ENCODE results near the gene NFIC.

DNA sequence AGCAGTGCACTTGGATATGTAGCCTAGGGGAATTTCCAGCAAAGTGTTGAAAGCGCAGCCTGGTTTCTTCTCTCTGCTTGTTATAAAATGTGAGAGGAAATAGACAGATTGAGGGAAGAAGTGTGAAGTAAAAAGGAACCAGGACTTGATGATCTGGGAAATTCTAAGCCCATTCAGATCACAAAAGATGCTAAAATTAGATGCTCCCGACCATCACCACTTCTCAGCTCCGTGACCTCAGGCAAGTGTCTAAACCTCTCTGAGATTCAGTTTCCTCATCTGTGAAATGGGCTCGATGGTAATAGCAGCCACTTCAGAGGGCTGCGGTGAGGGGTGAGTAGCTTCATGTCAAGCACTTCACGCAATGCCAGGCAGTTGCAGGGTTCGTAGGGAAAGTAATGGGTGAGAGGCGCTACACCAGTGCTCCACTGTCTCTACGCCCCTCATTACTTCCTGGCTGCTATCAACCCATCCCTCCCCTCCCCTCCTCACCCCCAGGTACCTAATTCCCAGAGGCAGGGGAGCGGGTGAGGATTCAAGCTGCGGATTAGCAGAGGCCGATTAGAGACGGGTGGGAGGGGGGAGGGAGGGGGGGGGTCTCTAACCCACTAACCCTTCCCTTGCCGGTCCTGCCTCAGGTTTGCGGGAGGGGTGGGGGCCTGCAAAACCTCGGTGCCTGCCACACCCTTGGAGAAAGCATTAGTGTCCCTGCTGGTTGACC lies 9.0 kb upstream of the NFIC start:
- no peak for TF ChIP-seq RAD21 (IDR thresholded peaks at IDR 0.05; ENCODE audit: low read depth)
- TF ChIP-seq EGR1 (IDR thresholded peaks at IDR 0.05), result no peak
- TF ChIP-seq, protein P1, sequence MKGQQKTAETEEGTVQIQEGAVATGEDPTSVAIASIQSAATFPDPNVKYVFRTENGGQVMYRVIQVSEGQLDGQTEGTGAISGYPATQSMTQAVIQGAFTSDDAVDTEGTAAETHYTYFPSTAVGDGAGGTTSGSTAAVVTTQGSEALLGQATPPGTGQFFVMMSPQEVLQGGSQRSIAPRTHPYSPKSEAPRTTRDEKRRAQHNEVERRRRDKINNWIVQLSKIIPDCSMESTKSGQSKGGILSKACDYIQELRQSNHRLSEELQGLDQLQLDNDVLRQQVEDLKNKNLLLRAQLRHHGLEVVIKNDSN (IDR thresholded peaks at IDR 0.05), result no peak
- no peak for TF ChIP-seq FOXM1 (IDR thresholded peaks at IDR 0.05; ENCODE audit: borderline replicate concordance, low read depth)
- TF ChIP-seq, protein P2, sequence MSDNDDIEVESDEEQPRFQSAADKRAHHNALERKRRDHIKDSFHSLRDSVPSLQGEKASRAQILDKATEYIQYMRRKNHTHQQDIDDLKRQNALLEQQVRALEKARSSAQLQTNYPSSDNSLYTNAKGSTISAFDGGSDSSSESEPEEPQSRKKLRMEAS (IDR thresholded peaks at IDR 0.05), result no peak
- TF ChIP-seq YY1 (IDR thresholded peaks at IDR 0.05; ENCODE audit: low read depth), result no peak
- TF ChIP-seq TEAD4 (IDR thresholded peaks at IDR 0.05), result no peak
- no peak for TF ChIP-seq TAF1 (IDR thresholded peaks at IDR 0.05; ENCODE audit: low read depth)
- TF ChIP-seq TCF12 (IDR thresholded peaks at IDR 0.05; ENCODE audit: low read depth), result no peak
- no peak for TF ChIP-seq EP300 (IDR thresholded peaks at IDR 0.05; ENCODE audit: borderline replicate concordance)
- TF ChIP-seq NFIC (IDR thresholded peaks at IDR 0.05), result no peak
- no peak for TF ChIP-seq CEBPB (IDR thresholded peaks at IDR 0.05)
- TF ChIP-seq, protein P3, sequence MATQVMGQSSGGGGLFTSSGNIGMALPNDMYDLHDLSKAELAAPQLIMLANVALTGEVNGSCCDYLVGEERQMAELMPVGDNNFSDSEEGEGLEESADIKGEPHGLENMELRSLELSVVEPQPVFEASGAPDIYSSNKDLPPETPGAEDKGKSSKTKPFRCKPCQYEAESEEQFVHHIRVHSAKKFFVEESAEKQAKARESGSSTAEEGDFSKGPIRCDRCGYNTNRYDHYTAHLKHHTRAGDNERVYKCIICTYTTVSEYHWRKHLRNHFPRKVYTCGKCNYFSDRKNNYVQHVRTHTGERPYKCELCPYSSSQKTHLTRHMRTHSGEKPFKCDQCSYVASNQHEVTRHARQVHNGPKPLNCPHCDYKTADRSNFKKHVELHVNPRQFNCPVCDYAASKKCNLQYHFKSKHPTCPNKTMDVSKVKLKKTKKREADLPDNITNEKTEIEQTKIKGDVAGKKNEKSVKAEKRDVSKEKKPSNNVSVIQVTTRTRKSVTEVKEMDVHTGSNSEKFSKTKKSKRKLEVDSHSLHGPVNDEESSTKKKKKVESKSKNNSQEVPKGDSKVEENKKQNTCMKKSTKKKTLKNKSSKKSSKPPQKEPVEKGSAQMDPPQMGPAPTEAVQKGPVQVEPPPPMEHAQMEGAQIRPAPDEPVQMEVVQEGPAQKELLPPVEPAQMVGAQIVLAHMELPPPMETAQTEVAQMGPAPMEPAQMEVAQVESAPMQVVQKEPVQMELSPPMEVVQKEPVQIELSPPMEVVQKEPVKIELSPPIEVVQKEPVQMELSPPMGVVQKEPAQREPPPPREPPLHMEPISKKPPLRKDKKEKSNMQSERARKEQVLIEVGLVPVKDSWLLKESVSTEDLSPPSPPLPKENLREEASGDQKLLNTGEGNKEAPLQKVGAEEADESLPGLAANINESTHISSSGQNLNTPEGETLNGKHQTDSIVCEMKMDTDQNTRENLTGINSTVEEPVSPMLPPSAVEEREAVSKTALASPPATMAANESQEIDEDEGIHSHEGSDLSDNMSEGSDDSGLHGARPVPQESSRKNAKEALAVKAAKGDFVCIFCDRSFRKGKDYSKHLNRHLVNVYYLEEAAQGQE (IDR thresholded peaks at IDR 0.05; ENCODE audit: low read depth), result no peak
- no peak for TF ChIP-seq CREB1 (IDR thresholded peaks at IDR 0.05; ENCODE audit: low read depth)

Measured in Ishikawa (cell line).